AG04450 (cell line): ENCODE measurements around the gene ZSWIM6. TPM values are rescaled to one million over a fixed set of nuclear protein-coding genes. Genes with fewer than 3 reads are reported as not detected.

ENCODE experiments used
- CTCF ChIA-PET: fragments of 300-600, 350-600 bp; formaldehyde crosslinking; extraction: SDS; loops from one replicate; lab custom pipeline; 2022; ENCODE audit warnings: antibody characterized with exemption, inconsistent platforms; lab: Charles Lee
- POLR2A ChIA-PET: fragments of 350-600 bp; formaldehyde crosslinking; extraction: SDS; loops from one replicate; lab custom pipeline; 2021; ENCODE audit warnings: antibody characterized with exemption, inconsistent platforms; lab: Yijun Ruan, JAX
- DNase-seq: peaks from one replicate; pipeline ENCODE4 v3.0.0-alpha.2; 2011; ENCODE audit warnings: low read depth, low spot score
- H3K27ac ChIP-seq: one replicate; pipeline ENCODE4 v1.5.1; 2012; ENCODE audit warnings: low read depth, low read length, control low read depth
- H3K27me3 ChIP-seq: one replicate; pipeline ENCODE4 v1.6.0; 2012; ENCODE audit warnings: low read length; ENCODE audit not compliant: control insufficient read depth, insufficient read depth
- H3K4me3 ChIP-seq: 2 replicates; pipeline ENCODE4 v1.5.1; 2011; ENCODE audit warnings: mild to moderate bottlenecking, low read depth, low read length, control low read depth
- H3K9me3 ChIP-seq: 2 replicates; pipeline ENCODE4 v1.5.1; 2012; ENCODE audit warnings: low read length; ENCODE audit not compliant: control insufficient read depth, insufficient read depth
- polyA plus RNA-seq: library from polyadenylated mRNA; depleted of rRNA; stranded (reverse); fragments of >200 nt; gene quantifications from 2 replicates; pipeline ENCODE4 v1.2.3, GENCODE V29; 2011
- TF ChIP-seq, protein P1 (sequence below): IDR thresholded peaks from 2 replicates; pipeline ENCODE4 v1.5.1; 2011; ENCODE audit warnings: low read depth, low read length, control low read depth, inconsistent platforms

Gene ZSWIM6
- polyA plus RNA-seq, 1 experiment: 18.9 TPM

DNA sequence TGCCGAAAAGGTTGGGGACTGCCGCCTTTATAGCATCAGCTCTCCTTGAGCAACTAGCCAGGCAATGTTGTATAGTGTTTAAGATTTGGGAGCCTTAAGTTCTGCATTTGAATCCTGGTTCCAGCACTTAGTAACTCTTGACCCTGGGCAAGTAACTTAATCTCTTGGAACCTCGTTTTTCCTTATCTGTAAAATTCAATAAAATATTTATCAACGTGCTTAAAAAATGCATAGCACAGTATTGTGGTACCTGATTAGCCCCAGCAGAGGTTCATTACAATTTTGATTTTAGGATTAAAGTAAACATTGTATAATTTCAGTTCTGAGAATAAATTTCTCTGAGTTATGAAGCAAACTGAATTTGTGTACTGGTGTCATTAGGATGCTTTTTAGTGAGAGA, 66.4 kb downstream of the ZSWIM6 start:
- Histone ChIP-seq H3K27ac (no peak overlapping the region), H3K9me3 (no peaks in the 10 kb centered on the region), H3K4me3 (no peak overlapping the region), H3K27me3 (no peaks in the 10 kb centered on the region)
- POLR2A ChIA-PET: no interaction called here
- CTCF ChIA-PET: no interaction called here
- TF ChIP-seq, protein P1, sequence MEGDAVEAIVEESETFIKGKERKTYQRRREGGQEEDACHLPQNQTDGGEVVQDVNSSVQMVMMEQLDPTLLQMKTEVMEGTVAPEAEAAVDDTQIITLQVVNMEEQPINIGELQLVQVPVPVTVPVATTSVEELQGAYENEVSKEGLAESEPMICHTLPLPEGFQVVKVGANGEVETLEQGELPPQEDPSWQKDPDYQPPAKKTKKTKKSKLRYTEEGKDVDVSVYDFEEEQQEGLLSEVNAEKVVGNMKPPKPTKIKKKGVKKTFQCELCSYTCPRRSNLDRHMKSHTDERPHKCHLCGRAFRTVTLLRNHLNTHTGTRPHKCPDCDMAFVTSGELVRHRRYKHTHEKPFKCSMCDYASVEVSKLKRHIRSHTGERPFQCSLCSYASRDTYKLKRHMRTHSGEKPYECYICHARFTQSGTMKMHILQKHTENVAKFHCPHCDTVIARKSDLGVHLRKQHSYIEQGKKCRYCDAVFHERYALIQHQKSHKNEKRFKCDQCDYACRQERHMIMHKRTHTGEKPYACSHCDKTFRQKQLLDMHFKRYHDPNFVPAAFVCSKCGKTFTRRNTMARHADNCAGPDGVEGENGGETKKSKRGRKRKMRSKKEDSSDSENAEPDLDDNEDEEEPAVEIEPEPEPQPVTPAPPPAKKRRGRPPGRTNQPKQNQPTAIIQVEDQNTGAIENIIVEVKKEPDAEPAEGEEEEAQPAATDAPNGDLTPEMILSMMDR: no peak
- DNase-seq: no peak

DNA sequence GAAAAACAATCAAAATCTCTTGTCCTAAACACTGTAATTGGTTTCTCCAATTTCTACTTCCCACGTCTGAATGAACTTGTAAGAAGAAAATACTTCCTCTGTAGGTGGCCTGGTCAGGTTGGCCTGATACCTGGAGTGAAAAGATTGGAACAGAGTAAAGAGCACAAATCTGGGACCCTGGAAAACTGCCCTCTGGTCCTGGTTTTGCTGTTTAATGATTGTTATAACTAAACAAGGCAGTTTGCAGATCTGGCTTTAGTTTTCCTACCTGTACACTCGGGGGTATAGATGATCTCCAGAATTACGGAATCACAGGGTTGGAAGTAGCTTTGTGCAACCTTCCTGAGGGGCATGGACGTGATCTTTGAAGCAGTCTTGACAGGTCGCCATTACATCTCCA, 67.6 kb downstream of the ZSWIM6 start:
- H3K9me3 ChIP-seq: no peaks in the 10 kb centered on the region
- DNase-seq: no peak
- TF ChIP-seq, protein P1: no peak
- H3K4me3 ChIP-seq: no peak overlapping the region
- CTCF ChIA-PET: interaction anchor here (0.6 kb wide), 1 partner anchor 55 kb away, joined by 3 read pairs; no protein-coding TSS in a partner anchor
- no peaks in the 10 kb centered on the region for H3K27me3 ChIP-seq
- H3K27ac ChIP-seq: no peak overlapping the region
- POLR2A ChIA-PET: no interaction called here

DNA sequence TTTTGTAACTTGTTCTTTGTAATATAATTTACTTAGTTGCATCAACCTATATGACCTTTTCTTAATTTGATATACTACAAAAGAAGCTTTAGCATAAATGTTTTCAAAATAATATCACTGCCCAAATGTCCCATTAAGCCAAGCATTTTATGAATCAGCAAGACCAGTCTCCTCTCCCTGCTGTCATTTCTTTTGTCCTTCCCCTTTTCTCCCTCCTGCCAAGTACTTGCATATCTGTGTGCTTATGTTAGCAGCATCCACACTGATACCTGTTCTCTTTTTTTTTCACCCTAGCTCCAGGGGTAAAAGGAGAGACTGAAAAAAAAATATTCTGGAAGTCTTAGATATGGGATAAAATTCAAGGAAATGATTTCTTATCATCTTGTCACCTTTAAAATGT, 69.7 kb downstream of the ZSWIM6 start:
- Histone ChIP-seq H3K4me3 (no peak overlapping the region), H3K9me3 (no peaks in the 10 kb centered on the region), H3K27ac (no peak overlapping the region), H3K27me3 (no peaks in the 10 kb centered on the region)
- POLR2A ChIA-PET: no interaction called here
- no peak for DNase-seq
- CTCF ChIA-PET: no interaction called here
- TF ChIP-seq, protein P1: no peak

DNA sequence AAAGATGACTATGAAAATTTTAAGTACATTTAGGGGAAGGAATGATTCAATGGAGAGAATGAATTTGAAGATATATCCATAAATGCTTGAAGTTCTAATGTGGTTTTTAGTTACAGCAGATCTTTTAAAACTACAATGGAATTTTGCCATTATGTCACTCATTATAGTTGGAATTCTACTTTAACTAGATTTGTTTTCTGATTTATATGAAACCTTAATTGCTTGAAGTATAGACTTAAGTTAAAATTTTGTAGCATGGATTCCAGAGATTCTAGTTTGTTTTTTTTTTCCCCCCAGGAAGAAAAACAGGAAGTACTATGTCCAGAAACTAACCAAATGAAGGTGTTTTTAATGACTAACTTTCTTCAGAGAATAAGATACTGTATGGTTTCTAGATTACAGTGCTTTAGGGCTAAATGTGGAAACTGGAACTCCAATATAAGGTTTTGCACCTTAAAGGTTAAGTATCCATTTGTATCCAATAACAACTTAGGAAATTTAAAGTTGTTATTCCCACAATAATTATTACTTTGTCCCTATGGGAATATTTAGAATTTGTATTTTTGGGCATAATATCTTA, 70.3 kb downstream of the ZSWIM6 start:
- TF ChIP-seq, protein P1: no peak
- ChIA-PET POLR2A (no interaction called here), CTCF (no interaction called here)
- DNase-seq: no peak
- Histone ChIP-seq H3K27me3 (no peaks in the 10 kb centered on the region), H3K9me3 (no peaks in the 10 kb centered on the region), H3K4me3 (no peak overlapping the region), H3K27ac (no peak overlapping the region)

DNA sequence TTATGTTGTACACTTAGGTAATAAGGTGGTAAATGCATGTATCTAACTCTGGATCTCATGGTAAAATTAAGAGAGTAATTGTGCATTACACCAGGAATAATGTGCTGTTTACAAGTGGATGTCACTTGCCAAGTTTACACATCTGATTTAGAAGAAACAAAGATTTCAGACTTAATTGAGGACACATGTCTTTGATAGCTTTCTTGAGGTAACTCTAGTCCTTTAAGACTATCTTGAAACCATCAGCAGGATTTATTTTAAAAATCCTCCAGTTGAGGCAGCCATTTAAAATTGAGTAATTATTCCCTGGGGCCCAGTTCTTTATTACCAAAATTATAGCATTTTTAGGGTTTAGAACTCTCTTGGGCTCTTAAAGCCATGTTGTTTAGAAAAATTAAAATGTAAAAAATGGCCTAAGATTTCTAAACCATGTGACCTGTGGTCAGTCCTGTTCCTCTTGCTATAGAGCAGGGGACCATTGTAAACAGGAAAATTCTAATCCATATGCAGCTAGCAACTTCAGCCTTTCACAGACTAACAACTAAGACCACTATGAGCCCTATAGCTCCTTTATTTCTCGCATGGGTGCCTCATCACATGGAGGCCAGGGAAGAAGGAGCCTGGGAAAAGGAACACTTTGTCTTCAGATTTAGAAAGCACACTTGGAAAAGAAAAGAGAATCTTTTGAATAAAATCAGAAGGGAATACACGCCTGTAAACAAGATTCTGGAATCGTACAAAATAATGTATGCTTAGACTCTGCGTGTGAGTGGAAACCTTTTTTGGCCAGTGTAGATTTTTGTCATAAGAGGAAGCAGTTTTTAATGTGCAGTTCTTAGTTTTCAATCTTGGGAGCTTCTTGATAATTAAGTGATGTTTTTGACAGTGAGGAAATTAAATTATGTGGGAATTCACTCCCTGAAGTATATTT, 71.2 kb downstream of the ZSWIM6 start:
- ChIA-PET CTCF (interaction anchor here (0.7 kb wide), 1 partner anchor 131 kb away, joined by 3 read pairs; no protein-coding TSS in a partner anchor), POLR2A (no interaction called here)
- DNase-seq: no peak
- H3K27ac ChIP-seq: no peak overlapping the region
- TF ChIP-seq, protein P1: no peak
- no peak overlapping the region for H3K4me3 ChIP-seq
- no peaks in the 10 kb centered on the region for H3K27me3 ChIP-seq
- H3K9me3 ChIP-seq: no peaks in the 10 kb centered on the region
